SH-SY5Y (cell line): ENCODE measurements around the gene C2CD4A.

Experiments used
- GATA2 ChIP-seq: IDR thresholded peaks from 2 replicates; pipeline ENCODE4 v1.6.1; 2011; ENCODE audit warnings: mild to moderate bottlenecking, low read depth, low read length
- GATA3 ChIP-seq: IDR thresholded peaks from 2 replicates; pipeline ENCODE4 v1.6.1; 2011; ENCODE audit warnings: low read depth, mild to moderate bottlenecking, low read length, moderate library complexity

DNA sequence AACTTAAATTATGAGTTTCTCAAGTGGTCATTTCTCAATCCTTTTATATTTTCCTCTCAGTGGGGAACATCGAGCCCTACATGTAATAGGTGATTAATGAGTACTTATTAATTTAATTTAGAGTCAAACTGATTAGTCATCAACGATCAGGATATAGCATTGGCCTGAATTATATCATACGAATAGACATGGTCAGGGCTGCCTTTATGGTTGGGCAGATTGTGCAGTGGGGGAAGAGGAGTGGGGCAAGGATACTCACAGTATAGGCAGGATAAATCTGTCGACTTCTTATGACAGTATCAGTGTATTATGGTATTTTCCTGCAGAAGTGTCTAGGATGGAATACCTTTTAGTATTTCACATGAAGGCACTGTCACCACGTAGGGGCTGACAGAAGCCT, 27.0 kb downstream of the C2CD4A start:
- TF ChIP-seq GATA2: no peak
- no peak for TF ChIP-seq GATA3
